Stimulated activated naive CD8-positive, alpha-beta T cell treated with anti-CD3 and anti-CD28 coated beads, Interleukin-15, amount 100 ng/mL, for 72 hours (primary cell): ENCODE data around the gene DEPDC5.

Experiments
- ATAC-seq: fragments of 150-1000 bp; cut with Tn5 transposase; 2 replicates; pipeline ENCODE4 v1.10.0; 2021; ENCODE audit warnings: mild to moderate bottlenecking, moderate library complexity
- DNase-seq, 2 donors: peaks; one replicate each; pipeline ENCODE4 v3.0.0; 2021 to 2022
- H3K27ac Mint-ChIP-seq, 2 donors: one replicate each; pipeline ENCODE4 v1.8.0; 2022; ENCODE audit warnings: mild to moderate bottlenecking in 2 of 2, mixed read lengths in 2 of 2, moderate library complexity in 2 of 2
- H3K27me3 Mint-ChIP-seq: one replicate; pipeline ENCODE4 v1.8.0; 2022; ENCODE audit warnings: mixed read lengths
- H3K4me1 Mint-ChIP-seq: one replicate; pipeline ENCODE4 v1.8.0; 2022; ENCODE audit warnings: mild to moderate bottlenecking, mixed read lengths
- H3K4me3 Mint-ChIP-seq, 2 donors: one replicate each; pipeline ENCODE4 v1.8.0; 2022; ENCODE audit warnings: mild to moderate bottlenecking in 2 of 2, mixed read lengths in 2 of 2, moderate library complexity in 1 of 2
- H3K9me3 Mint-ChIP-seq, 2 donors: one replicate each; pipeline ENCODE4 v1.8.0; 2022; ENCODE audit warnings: mixed read lengths in 2 of 2

The DEPDC5 gene

DNA sequence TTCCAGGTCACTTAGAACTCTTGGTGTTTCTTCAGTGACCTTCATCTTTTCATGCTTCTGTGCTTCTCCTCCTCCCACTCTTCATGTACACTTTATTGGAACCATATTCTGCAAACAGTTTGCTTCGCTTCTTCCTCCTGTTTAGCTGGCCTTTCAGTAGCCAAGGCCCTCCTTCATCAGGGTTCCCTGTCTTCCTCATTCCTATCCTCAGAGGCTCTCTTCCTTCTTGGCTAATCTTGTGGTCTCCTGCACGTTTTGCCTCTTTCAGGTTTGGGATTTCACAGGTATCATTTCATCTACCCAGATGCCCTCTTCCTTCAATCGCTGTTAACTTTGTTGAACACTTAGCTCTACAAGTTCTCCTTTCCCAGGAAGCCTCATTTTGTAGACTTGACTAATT, 66.8 kb downstream of the DEPDC5 start:
- Mint-ChIP-seq H3K27me3 (no peaks in the 10 kb centered on the region), H3K4me1 (peaks cover 13% of the 10 kb centered on the region), H3K27ac (no peak overlapping the region), H3K4me3 (no peak overlapping the region), H3K9me3 (no peaks in the 10 kb centered on the region)
- DNase-seq (no peak), ATAC-seq (no peak)

DNA sequence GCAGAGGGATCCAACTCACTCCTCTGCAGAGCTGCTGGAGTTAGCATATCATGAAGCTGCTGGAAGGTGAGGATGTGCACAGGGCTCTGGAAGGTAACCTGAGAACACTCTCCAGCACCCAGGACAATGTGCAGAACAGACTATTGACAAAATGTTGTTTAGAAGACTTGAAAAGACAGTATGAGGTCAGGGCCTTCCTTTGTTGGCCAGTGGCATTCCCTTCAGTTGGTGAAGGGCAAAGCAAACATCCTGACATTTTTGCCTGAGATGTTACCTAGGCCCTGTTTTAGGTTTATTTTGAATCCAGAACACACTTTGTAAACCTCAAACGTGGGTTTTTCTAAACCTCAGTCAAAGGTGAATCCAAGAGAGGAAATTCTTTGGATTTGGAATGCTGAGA, 67.8 kb downstream of the DEPDC5 start:
- H3K9me3 Mint-ChIP-seq, result no peaks in the 10 kb centered on the region
- no peak for ATAC-seq
- H3K27me3 Mint-ChIP-seq, result no peaks in the 10 kb centered on the region

DNA sequence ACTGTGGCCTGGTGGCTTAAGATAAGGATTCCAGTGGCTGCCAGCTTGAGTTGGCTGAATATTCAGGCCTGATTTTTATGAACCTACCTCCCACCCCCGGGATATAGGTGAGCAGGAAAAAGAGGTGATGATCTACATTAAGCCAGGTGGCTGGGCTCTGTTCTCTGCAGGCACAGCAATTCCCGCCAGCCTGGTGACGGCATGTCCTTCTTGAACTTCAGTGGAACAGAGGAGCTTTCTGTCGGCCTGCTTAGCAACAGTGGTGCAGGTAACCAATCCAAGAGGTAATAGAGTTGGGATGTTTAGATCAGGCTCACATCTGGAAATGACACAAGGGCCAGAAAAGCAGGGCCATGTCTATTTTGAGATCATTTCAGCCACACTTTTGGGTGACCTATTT, 68.7 kb downstream of the DEPDC5 start:
- DNase-seq (no peak), ATAC-seq (no peak)
- Mint-ChIP-seq H3K4me3 (no peak overlapping the region), H3K27me3 (no peaks in the 10 kb centered on the region), H3K9me3 (no peaks in the 10 kb centered on the region), H3K27ac (no peak overlapping the region), H3K4me1 (peaks cover 13% of the 10 kb centered on the region)

More for the DNA sequence above, 67.8 kb downstream of the DEPDC5 start:
- no peak overlapping the region for H3K4me3 Mint-ChIP-seq
- no peak overlapping the region for H3K27ac Mint-ChIP-seq
- peaks cover 13% of the 10 kb centered on the region for H3K4me1 Mint-ChIP-seq
- no peak for DNase-seq

DNA sequence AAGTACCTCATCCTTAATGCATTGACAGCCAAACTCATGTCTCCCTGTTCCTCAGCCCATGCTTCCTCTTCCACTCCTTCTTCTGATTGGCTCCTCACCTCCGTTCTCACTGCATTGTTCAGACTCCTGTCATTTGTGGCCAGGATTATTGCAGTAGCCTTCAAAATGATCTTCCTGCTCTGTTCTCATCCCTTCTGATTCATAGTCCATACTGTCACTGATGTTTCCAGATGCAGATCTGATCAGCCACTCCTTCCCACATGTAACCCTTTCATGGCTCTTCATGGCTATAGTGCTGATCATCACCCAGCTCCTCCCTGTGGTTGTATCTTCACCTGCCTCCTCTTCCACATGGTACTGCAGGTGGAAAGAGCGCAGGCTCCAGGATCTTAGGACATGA, 71.7 kb downstream of the DEPDC5 start:
- Mint-ChIP-seq H3K4me3 (no peak overlapping the region), H3K4me1 (peaks cover 21% of the 10 kb centered on the region), H3K9me3 (no peaks in the 10 kb centered on the region), H3K27ac (no peak overlapping the region), H3K27me3 (no peaks in the 10 kb centered on the region)
- ATAC-seq (no peak), DNase-seq (no peak)

DNA sequence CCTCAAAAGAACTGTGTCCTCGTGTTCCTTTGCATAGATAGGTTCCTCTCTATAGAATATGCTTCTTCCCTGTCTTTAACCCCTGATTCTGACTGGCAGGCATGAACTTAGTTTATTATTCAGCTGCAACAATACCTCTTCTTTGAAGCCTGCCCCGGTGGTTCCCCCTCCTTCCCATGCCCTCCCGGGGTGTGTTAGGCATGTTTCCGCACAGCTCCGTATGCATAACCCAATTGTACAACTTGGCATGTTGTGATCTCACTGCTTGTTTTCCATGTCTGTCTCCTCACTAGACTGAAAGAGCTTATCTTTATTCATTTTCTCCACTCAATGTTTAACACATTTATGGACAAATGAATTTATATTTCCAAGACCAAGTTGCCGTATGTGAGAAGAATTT, 72.6 kb downstream of the DEPDC5 start:
- DNase-seq (no peak), ATAC-seq (no peak)
- Mint-ChIP-seq H3K9me3 (no peaks in the 10 kb centered on the region), H3K27ac (no peak overlapping the region), H3K4me3 (no peak overlapping the region), H3K27me3 (no peaks in the 10 kb centered on the region), H3K4me1 (peaks cover 23% of the 10 kb centered on the region)

DNA sequence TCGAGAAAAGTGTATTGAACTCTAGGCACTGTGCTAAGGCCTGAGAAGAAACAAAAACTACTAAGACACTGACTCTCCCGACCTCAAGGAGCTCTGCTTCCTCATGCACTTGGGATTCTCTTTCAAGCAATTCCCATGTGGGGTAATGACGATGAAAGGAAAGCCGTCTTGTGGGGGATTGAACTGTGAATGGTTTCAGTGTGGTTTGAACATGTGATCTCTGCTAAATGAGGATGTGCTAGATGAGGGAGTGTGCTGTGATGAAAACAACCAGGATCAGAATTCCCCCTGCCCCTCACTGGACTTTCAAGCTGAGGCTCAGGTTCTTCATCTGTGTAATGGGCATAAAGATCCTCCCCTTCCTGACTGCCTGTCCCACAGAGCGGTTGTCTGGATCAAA, 74.9 kb downstream of the DEPDC5 start:
- Mint-ChIP-seq H3K27ac (peak overlapping the region in 1 of 2 donors; percentile 21), H3K9me3 (no peaks in the 10 kb centered on the region), H3K4me3 (no peak overlapping the region), H3K4me1 (peaks cover 23% of the 10 kb centered on the region), H3K27me3 (no peaks in the 10 kb centered on the region)
- ATAC-seq (no peak), DNase-seq (no peak)

DNA sequence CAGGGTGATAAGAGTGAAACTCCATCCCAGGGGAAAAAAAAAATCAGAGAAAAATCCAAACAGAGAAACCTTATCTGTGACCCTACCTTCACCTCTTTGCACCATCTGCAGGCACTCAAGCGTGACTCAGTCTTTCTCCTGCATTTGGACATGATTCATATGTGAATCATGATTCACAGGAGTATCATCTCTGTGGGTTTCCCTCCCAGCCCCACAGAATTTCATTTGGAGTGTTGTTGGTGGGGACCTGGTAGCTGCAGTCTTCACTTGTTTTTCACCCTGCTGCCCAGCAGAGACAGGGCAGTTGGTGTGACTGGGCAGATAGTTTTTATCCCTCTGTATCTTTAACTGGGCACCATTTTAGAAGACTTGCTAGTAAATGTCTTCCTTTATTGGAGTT, 75.7 kb downstream of the DEPDC5 start:
- Mint-ChIP-seq H3K27ac (no peak overlapping the region), H3K9me3 (no peaks in the 10 kb centered on the region), H3K4me1 (peaks cover 23% of the 10 kb centered on the region), H3K27me3 (no peaks in the 10 kb centered on the region), H3K4me3 (peak overlapping the region; percentile 2 to 24)
- DNase-seq, result peak; percentile 44 to 66
- ATAC-seq, result peak; percentile 99

DNA sequence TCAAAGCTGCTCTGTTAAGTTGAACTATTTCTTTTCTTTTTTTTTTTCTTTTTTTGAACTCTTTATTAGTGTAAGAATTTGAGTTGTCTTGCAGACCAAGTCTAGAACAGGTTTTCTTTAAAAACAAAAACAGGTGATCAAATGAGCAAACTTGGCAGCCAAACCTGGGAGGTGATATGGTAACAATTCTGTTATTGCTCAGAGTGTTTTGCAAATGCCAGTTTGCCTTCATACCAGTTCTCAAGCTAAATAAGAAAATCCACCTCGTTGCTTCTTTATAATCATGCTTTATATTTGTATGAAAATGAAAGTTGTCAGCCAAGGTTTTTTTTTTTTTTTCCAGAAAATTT, 76.9 kb downstream of the DEPDC5 start:
- ATAC-seq (no peak), DNase-seq (no peak)
- H3K9me3 Mint-ChIP-seq, result no peaks in the 10 kb centered on the region
- H3K4me3 Mint-ChIP-seq, result no peak overlapping the region
- no peak overlapping the region for H3K27ac Mint-ChIP-seq
- H3K4me1 Mint-ChIP-seq, result peaks cover 23% of the 10 kb centered on the region
- H3K27me3 Mint-ChIP-seq, result no peaks in the 10 kb centered on the region

DNA sequence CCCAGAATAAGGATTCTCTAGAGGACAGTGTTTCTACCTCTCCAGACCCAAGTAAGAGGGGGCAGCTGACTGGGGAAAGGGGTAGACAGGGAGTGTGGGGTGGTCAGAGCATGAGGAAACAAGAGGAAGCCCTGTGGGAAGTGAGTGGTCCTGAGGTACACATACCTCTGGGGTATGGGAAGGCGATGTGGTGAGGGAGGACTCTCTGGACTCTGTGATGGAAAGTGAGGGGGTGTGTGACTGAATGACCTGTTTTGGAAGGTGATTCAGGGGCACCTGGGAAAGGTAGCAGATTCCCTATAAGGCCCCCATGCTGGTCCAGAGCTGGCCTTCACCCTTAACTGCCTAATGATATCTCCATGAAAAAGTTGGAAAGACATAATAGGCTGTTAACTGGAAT, 80.1 kb downstream of the DEPDC5 start:
- Mint-ChIP-seq H3K27ac (peak overlapping the region in 1 of 2 donors; percentile 51), H3K4me3 (no peak overlapping the region), H3K27me3 (no peaks in the 10 kb centered on the region), H3K9me3 (no peaks in the 10 kb centered on the region), H3K4me1 (peaks cover 18% of the 10 kb centered on the region)
- DNase-seq (no peak), ATAC-seq (no peak)

DNA sequence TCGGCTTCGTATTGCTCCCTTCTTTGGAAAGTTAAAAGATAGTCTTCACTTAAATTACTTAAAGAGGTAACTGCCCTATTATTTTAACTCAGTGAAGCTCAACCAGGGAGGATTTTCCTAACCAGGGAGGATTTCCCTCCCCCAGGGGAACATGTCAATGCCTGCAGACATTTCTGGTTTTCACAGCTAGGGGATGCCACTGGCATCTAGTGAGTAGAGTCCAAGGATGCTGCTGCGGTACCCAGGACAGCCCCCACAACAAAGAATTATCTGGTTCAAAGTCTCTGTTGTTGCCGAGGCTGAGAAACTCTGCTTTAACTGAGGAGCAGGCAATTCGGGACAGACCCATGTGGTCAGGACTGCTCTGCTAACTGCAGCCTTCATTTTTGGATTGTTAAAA, 82.2 kb downstream of the DEPDC5 start:
- H3K4me1 Mint-ChIP-seq, result peaks cover 1% of the 10 kb centered on the region
- no peak for ATAC-seq
- no peak for DNase-seq
- H3K4me3 Mint-ChIP-seq, result no peak overlapping the region
- no peak overlapping the region for H3K27ac Mint-ChIP-seq
- no peaks in the 10 kb centered on the region for H3K27me3 Mint-ChIP-seq
- H3K9me3 Mint-ChIP-seq, result no peaks in the 10 kb centered on the region

DNA sequence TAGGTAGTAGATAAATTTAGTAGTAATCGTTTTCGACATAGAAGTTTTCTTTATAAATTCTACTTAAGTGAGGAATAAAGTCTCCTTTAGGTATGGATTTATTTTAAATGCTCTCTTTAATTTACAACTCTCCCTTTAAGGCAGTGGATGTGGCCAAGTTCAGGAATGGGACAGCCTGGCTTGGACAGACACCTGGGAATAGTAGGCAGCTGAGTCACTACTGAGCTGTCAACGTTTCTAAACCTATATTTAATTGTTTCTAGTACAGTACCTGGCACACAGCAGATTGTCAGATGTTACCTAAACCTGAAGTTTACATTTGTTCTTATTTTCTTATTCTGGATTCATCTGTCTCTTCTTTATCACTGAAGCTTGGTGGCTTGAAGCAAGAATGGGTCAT, 85.1 kb downstream of the DEPDC5 start:
- Mint-ChIP-seq H3K9me3 (no peaks in the 10 kb centered on the region), H3K27me3 (no peaks in the 10 kb centered on the region), H3K4me3 (no peak overlapping the region), H3K4me1 (peaks cover 5% of the 10 kb centered on the region), H3K27ac (no peak overlapping the region)
- ATAC-seq (no peak), DNase-seq (no peak)

DNA sequence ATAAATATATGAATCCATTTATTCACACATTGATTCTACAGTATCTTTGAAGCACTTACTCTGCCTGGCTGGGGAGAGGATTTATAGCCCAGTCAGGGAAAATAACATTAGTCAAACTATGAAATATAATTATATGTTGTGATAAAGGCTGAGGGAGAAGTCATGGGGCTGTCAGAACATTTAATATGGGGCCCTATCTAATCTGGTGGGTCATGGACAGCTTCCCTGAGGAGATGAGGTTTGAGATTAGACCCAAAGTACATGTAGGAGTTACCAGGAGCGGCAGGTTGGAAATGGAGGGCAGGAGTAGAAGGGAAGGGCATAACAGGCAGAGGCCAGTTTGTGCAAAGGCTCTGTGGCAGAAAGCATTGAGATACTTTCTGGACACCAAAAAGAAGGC, 86.2 kb downstream of the DEPDC5 start:
- no peaks in the 10 kb centered on the region for H3K27me3 Mint-ChIP-seq
- H3K4me1 Mint-ChIP-seq, result peaks cover 5% of the 10 kb centered on the region
- ATAC-seq, result no peak
- H3K9me3 Mint-ChIP-seq, result no peaks in the 10 kb centered on the region
- no peak overlapping the region for H3K27ac Mint-ChIP-seq
- DNase-seq, result no peak
- H3K4me3 Mint-ChIP-seq, result no peak overlapping the region

DNA sequence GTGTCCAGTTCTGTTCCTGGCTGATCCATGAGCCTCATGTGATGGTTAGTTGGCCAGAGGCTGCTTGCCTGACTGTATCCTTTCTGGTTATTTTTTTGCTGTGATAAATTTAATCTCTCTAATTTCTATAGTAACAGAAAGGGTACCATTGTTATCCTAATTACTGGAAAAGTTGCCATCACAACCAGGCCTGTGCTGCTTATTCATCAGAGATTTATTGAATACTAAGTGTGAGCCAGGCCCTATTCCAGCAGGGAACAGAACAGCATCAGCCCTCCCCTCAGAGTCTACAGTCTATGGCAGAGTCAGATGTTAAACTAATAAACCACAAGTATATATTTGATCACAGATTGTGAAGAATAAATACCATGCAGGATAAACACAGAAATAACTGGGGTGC, 86.8 kb downstream of the DEPDC5 start:
- Mint-ChIP-seq H3K27me3 (no peaks in the 10 kb centered on the region), H3K4me1 (peaks cover 5% of the 10 kb centered on the region), H3K9me3 (no peaks in the 10 kb centered on the region), H3K4me3 (no peak overlapping the region), H3K27ac (no peak overlapping the region)
- ATAC-seq (no peak), DNase-seq (no peak)

DNA sequence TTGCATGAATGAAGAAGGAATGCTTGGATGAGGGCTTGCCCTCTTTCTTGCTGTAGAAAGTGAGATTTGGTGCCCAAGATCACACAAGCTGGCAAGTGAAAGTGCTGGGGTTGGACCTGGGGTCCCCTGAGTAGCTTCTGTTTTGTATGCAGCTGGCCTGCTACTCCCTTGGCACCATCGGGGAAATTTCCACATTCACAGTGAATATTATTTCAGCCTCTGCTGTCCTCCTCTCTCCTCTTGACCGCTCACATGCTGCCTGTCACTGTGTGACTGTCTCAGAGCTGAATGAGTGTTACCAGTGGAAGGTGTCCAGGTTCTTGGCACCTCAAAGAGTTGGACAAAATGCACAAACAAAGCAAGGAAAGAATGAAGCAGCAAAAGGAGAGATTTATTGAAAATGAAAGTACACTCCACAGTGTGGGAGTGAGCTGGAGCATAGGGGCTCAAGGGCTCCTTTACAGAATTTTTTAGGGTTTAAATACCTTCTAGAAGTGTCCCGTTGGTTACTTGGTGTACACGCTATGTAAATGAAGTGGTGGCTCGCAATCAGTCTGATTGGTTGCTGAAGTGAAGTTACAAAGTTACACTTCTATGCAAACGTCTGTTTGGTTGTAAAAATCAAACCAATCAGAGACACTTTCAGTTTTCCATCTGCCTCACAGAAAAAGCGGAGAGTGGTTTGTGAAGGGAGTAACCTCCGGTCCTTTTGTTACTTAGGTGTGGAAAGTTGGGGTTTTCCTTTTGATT, 87.4 kb downstream of the DEPDC5 start:
- DNase-seq (no peak), ATAC-seq (no peak)
- Mint-ChIP-seq H3K27me3 (no peaks in the 10 kb centered on the region), H3K27ac (peak overlapping the region in 1 of 2 donors; percentile 87), H3K4me1 (peaks cover 5% of the 10 kb centered on the region), H3K9me3 (no peaks in the 10 kb centered on the region), H3K4me3 (no peak overlapping the region)

DNA sequence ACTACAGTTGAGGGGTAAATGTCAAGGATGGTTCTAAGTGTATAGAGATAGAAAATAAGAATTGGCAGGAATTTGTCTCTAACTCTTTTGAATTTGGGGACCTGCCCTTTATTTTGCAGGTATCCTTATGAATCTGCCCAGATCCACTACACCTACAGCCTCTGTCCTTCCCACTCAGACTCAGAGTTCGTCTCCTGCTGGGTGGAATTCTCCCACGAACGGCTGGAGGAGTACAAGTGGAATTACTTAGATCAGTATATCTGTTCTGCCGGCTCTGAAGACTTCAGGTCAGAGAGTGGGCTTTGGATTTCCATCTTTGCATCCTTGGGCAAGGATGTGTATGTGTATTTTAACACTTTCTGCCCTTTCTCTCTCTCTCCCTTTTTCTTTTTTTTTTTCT, 89.7 kb downstream of the DEPDC5 start:
- Mint-ChIP-seq H3K27me3 (no peaks in the 10 kb centered on the region), H3K9me3 (no peaks in the 10 kb centered on the region), H3K4me3 (no peak overlapping the region), H3K4me1 (peaks cover 5% of the 10 kb centered on the region), H3K27ac (no peak overlapping the region)
- no peak for DNase-seq
- no peak for ATAC-seq

DNA sequence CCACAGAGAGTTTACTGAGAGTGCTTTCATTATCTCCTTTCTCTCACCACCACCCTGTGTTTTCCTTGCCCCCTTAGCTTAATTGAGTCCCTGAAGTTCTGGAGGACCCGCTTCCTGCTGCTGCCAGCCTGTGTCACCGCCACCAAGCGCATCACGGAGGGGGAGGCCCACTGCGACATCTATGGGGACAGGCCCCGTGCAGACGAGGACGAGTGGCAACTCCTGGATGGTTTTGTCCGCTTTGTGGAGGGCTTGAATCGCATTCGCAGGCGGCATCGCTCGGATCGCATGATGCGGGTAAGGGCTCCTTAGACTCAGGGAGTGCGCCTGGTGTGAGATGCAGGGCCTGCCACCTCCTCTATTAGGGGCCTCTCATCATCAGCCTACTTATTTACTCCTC, 91.1 kb downstream of the DEPDC5 start:
- DNase-seq (no peak), ATAC-seq (no peak)
- Mint-ChIP-seq H3K4me3 (no peak overlapping the region), H3K4me1 (peaks cover 5% of the 10 kb centered on the region), H3K27ac (no peak overlapping the region), H3K9me3 (no peaks in the 10 kb centered on the region), H3K27me3 (no peaks in the 10 kb centered on the region)
